NB4 (cell line): ENCODE measurements around the gene ERBB4.

Experiments used
- MYC ChIP-seq: IDR thresholded peaks from 2 replicates; pipeline ENCODE4 v1.6.1; 2011; ENCODE audit warnings: low read depth, low read length
- POLR2A ChIP-seq: IDR thresholded peaks from 2 replicates; pipeline ENCODE4 v1.6.1; 2011; ENCODE audit warnings: mild to moderate bottlenecking; ENCODE audit not compliant: insufficient read length; ENCODE audit errors: extremely low read depth
- TF ChIP-seq, protein P1 (sequence below): IDR thresholded peaks from 2 replicates; pipeline ENCODE4 v1.6.1; 2011; ENCODE audit warnings: low read depth, low read length
- TF ChIP-seq, protein P2 (sequence below): IDR thresholded peaks from one replicate; pipeline ENCODE4 v1.5.1; 2012; ENCODE audit warnings: low read depth, low read length

DNA sequence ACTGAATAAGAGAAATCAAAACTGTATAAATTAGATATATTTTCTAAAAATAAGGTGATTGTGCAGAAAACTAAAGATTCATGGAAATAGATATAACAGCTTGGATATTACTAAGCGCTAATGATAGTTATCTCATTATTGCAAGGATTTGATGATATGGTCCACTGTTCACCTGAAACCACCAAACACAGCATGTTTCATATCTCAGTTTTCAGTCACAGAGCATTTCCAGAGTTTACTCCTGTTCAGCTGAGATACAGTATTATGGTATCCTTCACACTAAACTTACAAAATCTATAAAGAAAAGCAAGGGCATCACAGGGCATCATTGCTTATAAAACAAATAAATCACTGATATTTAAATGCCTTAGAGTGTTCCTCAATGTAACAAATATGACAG is 591.6 kb downstream of the ERBB4 start:
- TF ChIP-seq, protein P1, sequence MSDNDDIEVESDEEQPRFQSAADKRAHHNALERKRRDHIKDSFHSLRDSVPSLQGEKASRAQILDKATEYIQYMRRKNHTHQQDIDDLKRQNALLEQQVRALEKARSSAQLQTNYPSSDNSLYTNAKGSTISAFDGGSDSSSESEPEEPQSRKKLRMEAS: no peak
- TF ChIP-seq, protein P2, sequence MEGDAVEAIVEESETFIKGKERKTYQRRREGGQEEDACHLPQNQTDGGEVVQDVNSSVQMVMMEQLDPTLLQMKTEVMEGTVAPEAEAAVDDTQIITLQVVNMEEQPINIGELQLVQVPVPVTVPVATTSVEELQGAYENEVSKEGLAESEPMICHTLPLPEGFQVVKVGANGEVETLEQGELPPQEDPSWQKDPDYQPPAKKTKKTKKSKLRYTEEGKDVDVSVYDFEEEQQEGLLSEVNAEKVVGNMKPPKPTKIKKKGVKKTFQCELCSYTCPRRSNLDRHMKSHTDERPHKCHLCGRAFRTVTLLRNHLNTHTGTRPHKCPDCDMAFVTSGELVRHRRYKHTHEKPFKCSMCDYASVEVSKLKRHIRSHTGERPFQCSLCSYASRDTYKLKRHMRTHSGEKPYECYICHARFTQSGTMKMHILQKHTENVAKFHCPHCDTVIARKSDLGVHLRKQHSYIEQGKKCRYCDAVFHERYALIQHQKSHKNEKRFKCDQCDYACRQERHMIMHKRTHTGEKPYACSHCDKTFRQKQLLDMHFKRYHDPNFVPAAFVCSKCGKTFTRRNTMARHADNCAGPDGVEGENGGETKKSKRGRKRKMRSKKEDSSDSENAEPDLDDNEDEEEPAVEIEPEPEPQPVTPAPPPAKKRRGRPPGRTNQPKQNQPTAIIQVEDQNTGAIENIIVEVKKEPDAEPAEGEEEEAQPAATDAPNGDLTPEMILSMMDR: no peak
- TF ChIP-seq POLR2A: no peak
- TF ChIP-seq MYC: no peak
